HepG2 (cell line): ENCODE measurements around the gene AHCTF1. TPM values are rescaled to one million over a fixed set of nuclear protein-coding genes. Genes with fewer than 3 reads are reported as not detected.

Experiments used
- AKAP8 ChIP-seq: sonication (generic); formaldehyde crosslinking; IDR thresholded peaks from 2 replicates; pipeline ENCODE4 v1.5.1; 2020; ENCODE audit warnings: mild to moderate bottlenecking, missing genetic modification reagents
- BHLHE40 ChIP-seq: IDR thresholded peaks from 2 replicates; pipeline ENCODE4 v1.6.1; 2011; ENCODE audit warnings: low read length, improper control_type of control experiment
- CERS6 ChIP-seq: sonication (generic); formaldehyde crosslinking; IDR thresholded peaks from 2 replicates; pipeline ENCODE4 v1.5.0; 2020; ENCODE audit warnings: missing genetic modification reagents
- HMGXB4 ChIP-seq, 2 experiments: sonication (generic) in 1 of 2; formaldehyde crosslinking in 1 of 2; IDR thresholded peaks; 2 replicates each; pipeline versions ENCODE4 v1.4.0 to v1.6.1; 2018 to 2020; ENCODE audit warnings: missing genetic modification reagents in 2 of 2, borderline replicate concordance in 1 of 2, low read depth in 1 of 2, mild to moderate bottlenecking in 1 of 2, missing biosample characterization in 1 of 2
- MAFF ChIP-seq: IDR thresholded peaks from 2 replicates; pipeline ENCODE4 v1.6.1; 2011; ENCODE audit warnings: low read depth, low read length, improper control_type of control experiment
- MEIS1 ChIP-seq: sonication (generic); formaldehyde crosslinking; IDR thresholded peaks from 2 replicates; pipeline ENCODE4 v1.9.0; 2021; ENCODE audit warnings: mild to moderate bottlenecking, missing genetic modification reagents, moderate library complexity, borderline replicate concordance
- MXD4 ChIP-seq: IDR thresholded peaks from 2 replicates; pipeline ENCODE4 v1.6.1; 2016; ENCODE audit warnings: mild to moderate bottlenecking, missing biosample characterization, missing genetic modification reagents
- NCOA1 ChIP-seq: sonication (generic); formaldehyde crosslinking; IDR thresholded peaks from 2 replicates; pipeline ENCODE4 v1.9.0; 2021; ENCODE audit warnings: missing genetic modification reagents
- TEAD2 ChIP-seq: sonication (generic); formaldehyde crosslinking; IDR thresholded peaks from 2 replicates; pipeline ENCODE4 v1.9.0; 2021; ENCODE audit warnings: missing genetic modification reagents
- XRCC5 ChIP-seq: fragments of 200-400 bp; formaldehyde crosslinking; optimal IDR thresholded peaks from 2 replicates; pipeline ENCODE3; 2017; ENCODE audit warnings: mild to moderate bottlenecking, low read length
- ZNF207 ChIP-seq: fragments of 450-650 bp; IDR thresholded peaks from 2 replicates; pipeline ENCODE4 v1.6.1; 2016; ENCODE audit warnings: antibody characterized with exemption, borderline replicate concordance
- ZNF292 ChIP-seq: sonication (generic); formaldehyde crosslinking; IDR thresholded peaks from 2 replicates; pipeline ENCODE4 v1.8.1; 2022; ENCODE audit warnings: mild to moderate bottlenecking, low read depth, missing genetic modification reagents, borderline replicate concordance
- ZNF550 ChIP-seq: sonication (generic); formaldehyde crosslinking; IDR thresholded peaks from 2 replicates; pipeline ENCODE4 v1.4.0; 2020; ENCODE audit warnings: mild to moderate bottlenecking, missing genetic modification reagents, borderline replicate concordance
- ZNF704 ChIP-seq: sonication (generic); formaldehyde crosslinking; IDR thresholded peaks from 2 replicates; pipeline ENCODE4 v1.8.1; 2023; ENCODE audit warnings: mild to moderate bottlenecking, inconsistent platforms, moderate library complexity, missing genetic modification reagents, borderline replicate concordance
- ZNF841 ChIP-seq: sonication (generic); formaldehyde crosslinking; IDR thresholded peaks from 2 replicates; pipeline ENCODE4 v1.8.1; 2023; ENCODE audit warnings: missing genetic modification reagents, borderline replicate concordance
- polyA plus RNA-seq, 8 experiments: library from polyadenylated mRNA; depleted of rRNA in 3 of 8; stranded (reverse) in 7 of 8; unstranded in 1 of 8; fragments of >200 nt; fragmentation: Illumina TruSeq in 4 of 8; extraction: Trizol in 4 of 8; gene quantifications; 2 replicates each; pipeline versions ENCODE4 v1.2.1 to v1.2.3, GENCODE V29; 2011 to 2016; ENCODE audit warnings: low read depth in 4 of 8, missing spikeins in 1 of 8, mixed read lengths in 1 of 8; ENCODE audit not compliant: insufficient read depth in 1 of 8
- total RNA-seq, 5 experiments: library from RNA; depleted of rRNA; stranded (reverse); fragments of >200 nt; fragmentation: Illumina TruSeq; extraction: Trizol; gene quantifications; 2 replicates each; pipeline ENCODE4 v1.2.3, GENCODE V29; 2016; ENCODE audit warnings: low read depth in 1 of 5
- TF ChIP-seq, protein P1 (sequence below): sonication (generic); formaldehyde crosslinking; conservative IDR thresholded peaks from 2 replicates; pipeline ENCODE4 v1.4.0; 2020; ENCODE audit warnings: missing genetic modification reagents
- TF ChIP-seq, protein P2 (sequence below): IDR thresholded peaks from 2 replicates; pipeline ENCODE4 v1.6.1; 2016; ENCODE audit warnings: missing biosample characterization, missing genetic modification reagents, low read depth

The AHCTF1 gene
- total and polyA plus RNA-seq, 2 of the 13 experiments (the other 11 are each of a cell fraction or from before 2014, with no cell fraction given), result 16.6 to 45.9 TPM

- TF ChIP-seq CERS6 (no peak), ZNF841 (peak; percentile 56; the same call in 1 of the 2 replicates), XRCC5 (peak; percentile 81), MAFF (no peak), HMGXB4 (CRISPR knock-in tag; IDR thresholded peaks at IDR 0.05; ENCODE audit: borderline replicate concordance in 1 of 2, low read depth in 1 of 2) (peak in 1 of 2 experiments; percentile 89; a peak in 2 of 4 replicates), NCOA1 (CRISPR knock-in tag) (peak; percentile 64; the same call in 1 of the 2 replicates), MEIS1 (no peak), AKAP8 (CRISPR knock-in tag) (no peak; the same call in 1 of the 2 replicates), ZNF207 (no peak), TEAD2 (CRISPR knock-in tag) (no peak), BHLHE40 (no peak; the same call in 1 of the 2 replicates), MXD4 (no peak; the same call in 1 of the 2 replicates), ZNF550 (CRISPR knock-in tag) (no peak; the same call in 1 of the 2 replicates), ZNF292 (CRISPR knock-in tag) (no peak), ZNF704 (CRISPR knock-in tag) (no peak)
- TF ChIP-seq, protein P1, sequence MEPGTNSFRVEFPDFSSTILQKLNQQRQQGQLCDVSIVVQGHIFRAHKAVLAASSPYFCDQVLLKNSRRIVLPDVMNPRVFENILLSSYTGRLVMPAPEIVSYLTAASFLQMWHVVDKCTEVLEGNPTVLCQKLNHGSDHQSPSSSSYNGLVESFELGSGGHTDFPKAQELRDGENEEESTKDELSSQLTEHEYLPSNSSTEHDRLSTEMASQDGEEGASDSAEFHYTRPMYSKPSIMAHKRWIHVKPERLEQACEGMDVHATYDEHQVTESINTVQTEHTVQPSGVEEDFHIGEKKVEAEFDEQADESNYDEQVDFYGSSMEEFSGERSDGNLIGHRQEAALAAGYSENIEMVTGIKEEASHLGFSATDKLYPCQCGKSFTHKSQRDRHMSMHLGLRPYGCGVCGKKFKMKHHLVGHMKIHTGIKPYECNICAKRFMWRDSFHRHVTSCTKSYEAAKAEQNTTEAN (CRISPR knock-in tag), result no peak
- TF ChIP-seq, protein P2, sequence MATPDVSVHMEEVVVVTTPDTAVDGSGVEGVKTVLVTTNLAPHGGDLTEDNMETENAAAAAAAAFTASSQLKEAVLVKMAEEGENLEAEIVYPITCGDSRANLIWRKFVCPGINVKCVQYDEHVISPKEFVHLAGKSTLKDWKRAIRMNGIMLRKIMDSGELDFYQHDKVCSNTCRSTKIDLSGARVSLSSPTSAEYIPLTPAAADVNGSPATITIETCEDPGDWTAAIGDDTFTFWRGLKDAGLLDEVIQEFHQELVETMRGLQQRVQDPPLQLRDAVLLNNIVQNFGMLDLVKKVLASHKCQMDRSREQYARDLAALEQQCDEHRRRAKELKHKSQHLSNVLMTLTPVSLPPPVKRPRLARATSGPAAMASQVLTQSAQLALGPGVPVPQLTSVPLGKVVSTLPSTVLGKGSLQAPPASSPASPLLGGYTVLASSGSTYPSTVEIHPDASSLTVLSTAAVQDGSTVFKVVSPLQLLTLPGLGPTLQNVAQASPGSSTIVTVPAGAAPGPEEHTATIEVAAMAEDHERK (CRISPR knock-in tag), result peak; percentile 55; the same call in 1 of the 2 replicates
These were observed at the start of gene AHCTF1 (continued) for GRCh38 chr1:246931549-246932365.
